ENCODE results near the gene CCM2. TPM values are rescaled to one million over a fixed set of nuclear protein-coding genes. Genes with fewer than 3 reads are reported as not detected.

Gene CCM2
- polyA plus RNA-seq, 2 of the 4 experiments (the other 2 are of a cell fraction), result 18.9 to 34.6 TPM

- ATAC-seq (peak in 1 of 2 experiments; percentile 55; a peak in 3 of 6 replicates), DNase-seq (ENCODE audit: low read depth in 1 of 2, low spot score in 1 of 2) (no peak), FAIRE-seq (no peak)
- no peak overlapping the region for H3K27ac ChIP-seq
- no peak for TF ChIP-seq MAFK (IDR thresholded peaks at IDR 0.05; ENCODE audit: partially characterized antibody)
- TF ChIP-seq HDAC2 (IDR thresholded peaks at IDR 0.05), result no peak
- no peak for TF ChIP-seq HEYL (CRISPR knock-in tag; IDR thresholded peaks at IDR 0.05)
- no peak for TF ChIP-seq POLR2AphosphoS2 (conservative IDR thresholded peaks at IDR 0.05; ENCODE audit: low read length)
- TF ChIP-seq POLR2A (IDR thresholded peaks at IDR 0.05; ENCODE audit: low read length), result no peak
- TF ChIP-seq FOXS1 (CRISPR knock-in tag; IDR thresholded peaks at IDR 0.05), result no peak
- TF ChIP-seq ELK1 (IDR thresholded peaks at IDR 0.05; ENCODE audit: low read depth, low read length), result no peak
- no peak for TF ChIP-seq RARB (CRISPR knock-in tag; IDR thresholded peaks at IDR 0.05)
- TF ChIP-seq CBX8 (IDR thresholded peaks at IDR 0.05), result no peak
- no peak for TF ChIP-seq EHF (CRISPR knock-in tag; IDR thresholded peaks at IDR 0.05)
- TF ChIP-seq TP53 (CRISPR knock-in tag; IDR thresholded peaks at IDR 0.05), result no peak
- TF ChIP-seq, protein P1, sequence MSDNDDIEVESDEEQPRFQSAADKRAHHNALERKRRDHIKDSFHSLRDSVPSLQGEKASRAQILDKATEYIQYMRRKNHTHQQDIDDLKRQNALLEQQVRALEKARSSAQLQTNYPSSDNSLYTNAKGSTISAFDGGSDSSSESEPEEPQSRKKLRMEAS (IDR thresholded peaks at IDR 0.05), result no peak
- no peak for TF ChIP-seq BHLHE40 (IDR thresholded peaks at IDR 0.05; ENCODE audit: low read depth, low read length)
- no peak for TF ChIP-seq HMGXB4 (CRISPR knock-in tag; IDR thresholded peaks at IDR 0.05; ENCODE audit: borderline replicate concordance)
- TF ChIP-seq HOXB5 (CRISPR knock-in tag; IDR thresholded peaks at IDR 0.05), result no peak
- no peak for TF ChIP-seq ZSCAN20 (CRISPR knock-in tag; IDR thresholded peaks at IDR 0.05)
- TF ChIP-seq MAZ (IDR thresholded peaks at IDR 0.05; ENCODE audit: borderline replicate concordance, low read depth, low read length), result no peak
- no peak for TF ChIP-seq ESRRA (IDR thresholded peaks at IDR 0.05; ENCODE audit: borderline replicate concordance, low read length)
- ChIA-PET CTCF (interaction anchor here (0.6 kb wide), 1 partner anchor 15 kb away, joined by 3 read pairs; no protein-coding TSS in a partner anchor), POLR2A (no interaction called here)
- H3K4me2 ChIP-seq, result no peak overlapping the region
- H3K4me3 ChIP-seq, result no peak overlapping the region
- H3K9me3 ChIP-seq, result no peaks in the 10 kb centered on the region
- peaks cover 4% of the 10 kb centered on the region; the same call in 1 of the 3 replicates for H3K4me1 ChIP-seq
- 90% methylated on average over 15 of the region's 17 CpGs for WGBS (ENCODE audit: missing lambda C conversion rate)
Observed at GRCh38 chr7:45073031-45073785, 73.2 kb downstream of the CCM2 start.

GRCh38 chr7:45073786-45074527 lies 74.0 kb downstream of the CCM2 start:
- Histone ChIP-seq H3K4me1 (peaks cover 4% of the 10 kb centered on the region; the same call in 1 of the 3 replicates), H3K9me3 (no peaks in the 10 kb centered on the region), H3K4me3 (no peak overlapping the region), H3K4me2 (no peak overlapping the region), H3K27ac (no peak overlapping the region)
- WGBS (ENCODE audit: missing lambda C conversion rate), result 91% methylated on average over 14 of the region's 15 CpGs
- CTCF ChIA-PET, result interaction anchor here (0.6 kb wide), 1 partner anchor 15 kb away, joined by 3 read pairs; no protein-coding TSS in a partner anchor
- DNase-seq (ENCODE audit: low read depth in 1 of 2, low spot score in 1 of 2) (no peak), ATAC-seq (peak in 1 of 2 experiments; percentile 15; a peak in 1 of 6 replicates), FAIRE-seq (no peak)
- POLR2A ChIA-PET, result no interaction called here
- TF ChIP-seq, protein P1 (IDR thresholded peaks at IDR 0.05), result no peak
- TF ChIP-seq MAZ (IDR thresholded peaks at IDR 0.05; ENCODE audit: borderline replicate concordance, low read depth, low read length) (no peak), MAFK (IDR thresholded peaks at IDR 0.05; ENCODE audit: partially characterized antibody) (no peak), BHLHE40 (IDR thresholded peaks at IDR 0.05; ENCODE audit: low read depth, low read length) (no peak), HOXA7 (CRISPR knock-in tag; IDR thresholded peaks at IDR 0.05) (no peak), FOSL2 (IDR thresholded peaks at IDR 0.05) (no peak), FOSL2 (CRISPR knock-in tag; IDR thresholded peaks at IDR 0.05) (no peak), ESRRA (IDR thresholded peaks at IDR 0.05; ENCODE audit: borderline replicate concordance, low read length) (no peak), ATOH8 (CRISPR knock-in tag; IDR thresholded peaks at IDR 0.05; ENCODE audit: low read depth) (no peak), MYC (IDR thresholded peaks at IDR 0.05; ENCODE audit: borderline replicate concordance, low read length) (no peak), JUNB (IDR thresholded peaks at IDR 0.05) (no peak), CHD2 (IDR thresholded peaks at IDR 0.05; ENCODE audit: low read length, partially characterized antibody) (no peak), NPAS2 (CRISPR knock-in tag; IDR thresholded peaks at IDR 0.05; ENCODE audit: borderline replicate concordance) (no peak), CEBPB (IDR thresholded peaks at IDR 0.05) (no peak), ZC3H11A (IDR thresholded peaks at IDR 0.05) (no peak), EHMT2 (IDR thresholded peaks at IDR 0.05; ENCODE audit: low read depth) (no peak), RFX5 (IDR thresholded peaks at IDR 0.05) (no peak), HOXB5 (CRISPR knock-in tag; IDR thresholded peaks at IDR 0.05) (no peak)
- TF ChIP-seq, protein P2, sequence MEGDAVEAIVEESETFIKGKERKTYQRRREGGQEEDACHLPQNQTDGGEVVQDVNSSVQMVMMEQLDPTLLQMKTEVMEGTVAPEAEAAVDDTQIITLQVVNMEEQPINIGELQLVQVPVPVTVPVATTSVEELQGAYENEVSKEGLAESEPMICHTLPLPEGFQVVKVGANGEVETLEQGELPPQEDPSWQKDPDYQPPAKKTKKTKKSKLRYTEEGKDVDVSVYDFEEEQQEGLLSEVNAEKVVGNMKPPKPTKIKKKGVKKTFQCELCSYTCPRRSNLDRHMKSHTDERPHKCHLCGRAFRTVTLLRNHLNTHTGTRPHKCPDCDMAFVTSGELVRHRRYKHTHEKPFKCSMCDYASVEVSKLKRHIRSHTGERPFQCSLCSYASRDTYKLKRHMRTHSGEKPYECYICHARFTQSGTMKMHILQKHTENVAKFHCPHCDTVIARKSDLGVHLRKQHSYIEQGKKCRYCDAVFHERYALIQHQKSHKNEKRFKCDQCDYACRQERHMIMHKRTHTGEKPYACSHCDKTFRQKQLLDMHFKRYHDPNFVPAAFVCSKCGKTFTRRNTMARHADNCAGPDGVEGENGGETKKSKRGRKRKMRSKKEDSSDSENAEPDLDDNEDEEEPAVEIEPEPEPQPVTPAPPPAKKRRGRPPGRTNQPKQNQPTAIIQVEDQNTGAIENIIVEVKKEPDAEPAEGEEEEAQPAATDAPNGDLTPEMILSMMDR (IDR thresholded peaks at IDR 0.05), result no peak

Data from A549 (cell line).